GM18511 (cell line): ENCODE measurements around the gene NOVA1.

Experiments
- ATAC-seq: cut with Tn5 transposase; IDR thresholded peaks from one replicate; pipeline ENCODE4 v1.9.1; 2021; ENCODE audit warnings: mild to moderate bottlenecking, moderate library complexity; ENCODE audit not compliant: unreplicated experiment

The NOVA1 gene

GRCh38 chr14:26463136-26463535, 134.7 kb downstream of the NOVA1 start:
- ATAC-seq: no peak

DNA sequence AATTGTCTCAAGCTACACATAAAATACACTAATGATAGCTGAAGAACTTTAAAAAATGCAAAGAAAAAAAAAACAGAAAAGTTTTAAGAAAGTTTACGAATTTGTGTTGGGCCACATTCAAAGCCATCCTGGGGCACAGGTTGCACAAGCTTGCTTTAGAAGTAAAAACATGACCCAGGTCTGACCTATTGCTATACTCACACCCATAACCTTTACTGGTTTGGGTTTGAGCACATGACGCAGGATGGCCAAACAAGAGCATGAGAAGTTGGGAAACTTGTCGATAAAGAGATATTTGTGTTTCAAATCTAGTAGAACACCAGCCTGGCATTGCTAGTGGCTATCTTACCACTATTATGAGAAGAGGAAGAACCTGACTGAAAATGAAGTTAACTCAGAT, 143.7 kb downstream of the NOVA1 start:
- no peak for ATAC-seq

GRCh38 chr14:26448181-26448855, 149.5 kb downstream of the NOVA1 start:
- ATAC-seq: no peak

GRCh38 chr14:26444822-26445221, 153.0 kb downstream of the NOVA1 start:
- no peak for ATAC-seq

- ATAC-seq: no peak
Observed at GRCh38 chr14:26443654-26444053, 154.2 kb downstream of the NOVA1 start.

DNA sequence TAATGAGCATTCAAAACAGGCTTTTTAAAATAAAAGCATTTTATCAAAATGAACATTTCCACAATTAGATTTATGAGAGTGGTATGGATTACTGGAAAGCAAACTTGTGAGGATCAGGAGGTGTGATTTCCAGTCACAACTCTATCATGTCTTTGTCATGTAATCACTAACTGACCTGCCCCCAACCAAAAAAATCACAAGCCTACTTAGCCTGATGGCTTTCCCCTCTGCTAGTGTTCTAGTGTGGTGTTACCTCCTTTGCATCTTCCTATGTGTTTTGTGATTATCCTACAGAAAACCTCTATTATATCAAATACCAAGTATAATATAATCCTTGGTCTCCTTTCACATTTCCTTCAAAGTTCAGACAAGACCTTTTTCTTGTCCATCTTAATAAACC, 168.6 kb downstream of the NOVA1 start:
- ATAC-seq: no peak

- no peak for ATAC-seq
Observed at GRCh38 chr14:26427097-26427496, 170.7 kb downstream of the NOVA1 start.

DNA sequence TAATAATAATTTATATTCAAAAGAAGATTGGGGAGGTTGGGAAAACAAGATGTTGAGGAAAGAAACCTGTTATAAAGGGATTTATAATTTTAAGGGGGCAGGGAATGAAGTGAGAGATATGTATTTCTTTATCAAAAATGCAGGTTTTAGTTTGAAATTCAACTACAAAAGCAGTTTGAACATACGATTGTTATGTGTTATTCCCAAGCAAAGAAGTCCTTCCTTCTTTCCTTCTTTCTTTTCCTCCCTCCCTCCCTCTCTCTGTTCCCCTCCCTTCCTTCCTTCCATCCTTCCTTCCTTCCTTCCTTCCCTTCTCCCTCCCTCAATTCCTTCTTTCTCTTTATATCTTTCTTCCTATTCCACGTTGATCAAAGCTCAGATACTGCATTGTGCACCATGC, 173.3 kb downstream of the NOVA1 start:
- no peak for ATAC-seq

GRCh38 chr14:26415618-26416123, 182.2 kb downstream of the NOVA1 start:
- ATAC-seq: no peak

DNA sequence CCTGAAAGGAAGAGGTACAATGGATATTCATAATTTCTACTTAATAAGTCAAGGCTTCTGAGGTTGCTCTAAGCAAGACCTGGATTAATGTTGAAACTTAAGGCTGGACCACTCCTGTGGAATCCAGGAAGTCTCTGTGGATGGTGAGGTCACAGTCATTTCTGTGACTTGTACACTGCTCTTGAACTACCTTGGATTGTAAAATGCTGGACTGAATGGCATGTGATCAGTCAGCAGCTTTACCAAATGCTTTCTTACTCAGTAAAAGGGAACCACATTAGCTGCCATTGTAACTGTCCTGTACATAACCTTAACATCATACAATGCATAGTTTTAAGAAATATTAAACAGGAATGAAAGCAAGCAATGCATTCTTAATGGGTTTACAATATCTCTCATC, 182.9 kb downstream of the NOVA1 start:
- ATAC-seq: no peak

- ATAC-seq: no peak
Observed at GRCh38 chr14:26414103-26414502, 183.7 kb downstream of the NOVA1 start.

- ATAC-seq: no peak
Observed at GRCh38 chr14:26412421-26412820, 185.4 kb downstream of the NOVA1 start.

DNA sequence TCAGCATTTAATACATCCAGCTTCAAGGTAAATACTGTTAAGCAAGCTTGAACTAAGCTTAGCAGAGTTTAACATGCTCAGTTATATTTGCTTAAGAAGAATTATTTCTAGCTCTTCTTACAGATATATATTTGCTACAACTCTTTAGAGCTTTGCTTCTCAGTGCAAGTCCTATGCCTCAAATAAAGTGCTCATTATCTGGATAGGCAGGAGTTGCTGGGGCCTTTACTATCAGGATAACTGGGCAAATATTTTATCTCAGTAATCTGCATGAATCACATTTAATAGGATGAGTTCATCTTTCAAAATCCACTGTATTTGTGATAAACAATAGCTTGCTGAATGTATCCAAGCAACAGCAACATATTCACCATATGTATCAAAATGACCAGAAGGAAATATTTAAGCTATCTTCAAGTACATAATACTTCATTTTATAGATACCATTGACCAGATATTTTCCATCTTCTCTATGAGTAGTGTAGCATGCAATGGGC, 187.6 kb downstream of the NOVA1 start:
- no peak for ATAC-seq

DNA sequence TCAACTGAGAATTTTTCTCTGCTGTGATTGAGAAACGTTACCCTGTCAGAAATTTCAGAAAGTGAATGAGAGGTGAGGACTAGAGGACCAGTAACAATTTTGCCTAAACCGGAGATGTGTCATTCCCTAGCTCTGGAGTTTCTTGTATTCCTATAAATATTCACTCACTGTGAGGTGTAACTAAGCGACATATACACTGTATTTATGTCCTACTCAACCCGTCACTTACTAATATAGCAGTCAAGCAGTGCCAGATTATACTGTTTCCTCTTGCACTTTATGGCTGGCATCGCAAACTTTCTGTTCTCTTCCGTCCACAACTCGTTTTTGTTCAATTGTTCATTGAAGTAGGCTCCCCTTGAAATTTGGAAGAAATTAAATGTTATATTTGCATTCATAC, 192.9 kb downstream of the NOVA1 start:
- no peak for ATAC-seq

GRCh38 chr14:26403760-26404159, 194.1 kb downstream of the NOVA1 start:
- ATAC-seq: no peak

- ATAC-seq: no peak
Observed at GRCh38 chr14:26402126-26402525, 195.7 kb downstream of the NOVA1 start.

DNA sequence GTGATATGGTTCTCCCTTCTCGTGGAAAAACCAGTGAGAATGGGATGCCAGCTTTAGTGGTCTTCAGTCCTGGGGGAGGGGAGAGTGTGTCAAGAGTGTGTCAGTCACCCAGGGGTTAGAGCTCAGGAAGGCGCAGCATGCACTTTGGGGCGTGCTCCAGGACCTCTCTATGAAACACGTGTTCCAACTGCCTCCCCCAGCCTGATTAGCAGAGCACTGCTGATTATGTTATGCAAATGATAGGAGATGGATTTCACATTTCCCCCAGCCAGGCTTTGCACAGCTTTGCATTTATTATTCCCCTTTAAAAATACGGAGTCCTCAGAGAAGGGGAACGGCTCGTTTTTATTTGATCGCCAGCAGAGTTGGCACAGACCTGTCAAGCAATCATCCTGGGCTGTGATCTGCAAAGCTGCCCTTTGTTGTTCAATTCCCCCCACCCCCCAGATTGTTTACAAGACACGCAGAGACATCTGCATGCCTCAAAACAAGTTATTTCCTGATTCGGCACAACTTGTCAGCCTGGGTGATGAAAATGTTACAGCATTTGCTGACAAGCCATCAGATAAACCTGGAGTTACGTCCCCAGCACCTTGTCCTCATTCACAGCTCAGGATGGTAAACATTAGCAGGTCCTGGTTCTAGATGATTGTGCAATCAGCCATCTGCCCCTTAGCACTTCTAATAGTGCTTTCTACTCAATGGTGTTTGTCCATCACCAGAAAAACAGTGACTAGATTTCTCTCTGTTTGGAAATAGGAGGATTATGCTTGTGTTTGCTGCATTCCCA, 196.5 kb downstream of the NOVA1 start:
- ATAC-seq: no peak

DNA sequence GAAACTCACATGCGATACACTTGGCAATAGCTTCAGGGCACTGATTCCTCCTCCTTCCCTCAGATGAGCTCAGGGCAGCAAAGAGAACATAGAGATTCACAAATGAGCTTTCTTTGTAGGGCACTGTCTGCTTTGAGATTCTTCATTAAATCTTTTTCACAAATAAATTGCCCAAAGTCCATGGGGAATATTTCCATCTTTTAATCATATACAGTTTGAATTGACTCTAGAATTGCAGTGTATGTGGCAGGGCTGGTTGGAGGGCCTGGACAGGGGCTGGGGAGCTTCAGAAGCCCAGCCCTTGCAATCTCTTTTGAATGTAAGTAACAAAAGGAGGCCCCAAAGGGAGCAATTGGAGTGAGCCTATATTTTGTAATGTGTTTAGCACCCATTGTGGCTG, 197.5 kb downstream of the NOVA1 start:
- ATAC-seq: no peak

- no peak for ATAC-seq
Observed at GRCh38 chr14:26398616-26399015, 199.2 kb downstream of the NOVA1 start.
